Measurements from ENCODE around the gene ZXDC. TPM values are rescaled to one million over a fixed set of nuclear protein-coding genes. Genes with fewer than 3 reads are reported as not detected.

The ZXDC gene
- total RNA-seq, 1 donor from 2014 or later, result 29.5 TPM

GRCh38 chr3:126491221-126492013 lies 15.7 kb upstream of the ZXDC start:
- DNase-seq (ENCODE audit: low read depth), result no peak

DNA sequence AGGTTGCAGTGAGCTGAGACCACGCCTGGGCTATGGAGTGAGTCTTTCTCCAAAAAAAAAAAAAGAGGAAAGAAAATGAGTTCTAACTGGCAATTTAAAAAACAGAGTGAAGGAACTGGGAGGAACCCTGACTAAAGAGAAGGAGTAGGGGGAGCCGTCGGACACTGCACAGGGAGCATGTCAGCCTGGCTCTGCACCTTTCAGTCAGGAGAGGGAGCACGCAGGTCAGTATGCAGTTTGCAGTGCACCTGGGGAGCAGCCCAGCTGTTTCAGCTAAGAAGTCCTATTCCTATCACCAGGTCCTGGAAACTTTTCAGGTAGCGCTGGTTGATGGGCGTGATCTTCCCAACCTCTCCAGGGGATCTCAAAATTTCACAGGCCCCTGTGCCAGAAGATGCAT lies 14.9 kb upstream of the ZXDC start:
- no peak for DNase-seq (ENCODE audit: low read depth)

DNA sequence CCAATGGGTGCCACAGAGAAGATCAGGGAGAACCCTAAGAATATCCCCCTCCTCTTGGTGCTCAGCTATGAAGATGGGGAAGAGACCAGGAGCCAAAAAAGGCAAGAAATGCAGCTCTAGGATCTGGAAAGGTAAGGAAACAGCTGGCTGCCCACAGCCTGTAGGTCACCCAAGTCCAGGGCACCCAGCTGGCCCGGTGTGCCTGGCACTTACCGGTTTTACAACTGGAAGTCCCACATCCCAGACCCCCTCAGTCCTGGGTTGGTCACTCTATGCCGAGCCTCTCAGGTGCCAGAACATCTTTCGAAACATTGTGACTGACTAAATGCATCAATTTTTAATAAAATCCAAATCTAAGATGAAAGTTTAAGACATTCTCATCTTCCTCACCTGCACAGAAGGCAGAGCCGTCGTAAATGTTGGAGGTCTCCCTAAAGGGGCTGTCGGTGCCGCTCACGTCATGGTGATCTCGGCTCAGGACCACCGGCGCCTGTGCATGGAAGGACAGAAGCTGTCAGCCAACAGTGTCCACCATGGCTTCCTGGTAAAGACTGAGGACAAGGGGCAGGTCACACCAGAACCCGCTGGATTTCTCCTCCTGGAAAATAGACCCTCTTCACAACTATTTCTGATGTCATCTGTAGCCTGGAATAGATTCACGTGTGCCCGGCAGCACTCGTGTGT lies 13.3 kb upstream of the ZXDC start:
- DNase-seq (ENCODE audit: low read depth), result no peak

DNA sequence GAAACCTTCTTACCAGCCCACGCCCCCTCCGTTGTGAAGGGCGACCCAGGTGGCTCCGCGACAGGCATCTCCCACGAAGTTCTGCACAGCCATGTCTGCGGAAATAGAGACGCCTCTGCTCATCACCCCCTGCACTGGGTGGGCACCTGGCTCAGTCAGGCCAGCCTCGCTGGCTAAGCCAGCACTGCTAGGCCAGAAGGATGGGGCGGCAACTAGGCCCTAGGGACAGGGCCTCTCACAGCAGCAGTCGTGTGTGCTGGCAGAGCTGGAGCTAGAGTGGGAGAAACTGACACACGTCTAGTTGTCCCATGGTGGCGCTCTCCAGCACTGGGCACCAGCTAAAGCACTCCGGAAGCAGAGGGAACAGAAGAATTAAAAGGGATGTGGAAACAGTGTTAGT lies 12.5 kb upstream of the ZXDC start:
- no peak for DNase-seq (ENCODE audit: low read depth)

- DNase-seq (ENCODE audit: low read depth), result peak; percentile 48
These were observed 11.6 kb upstream of the ZXDC start for GRCh38 chr3:126487151-126487771.

GRCh38 chr3:126486360-126486847 lies 10.7 kb upstream of the ZXDC start:
- DNase-seq (ENCODE audit: low read depth), result no peak

DNA sequence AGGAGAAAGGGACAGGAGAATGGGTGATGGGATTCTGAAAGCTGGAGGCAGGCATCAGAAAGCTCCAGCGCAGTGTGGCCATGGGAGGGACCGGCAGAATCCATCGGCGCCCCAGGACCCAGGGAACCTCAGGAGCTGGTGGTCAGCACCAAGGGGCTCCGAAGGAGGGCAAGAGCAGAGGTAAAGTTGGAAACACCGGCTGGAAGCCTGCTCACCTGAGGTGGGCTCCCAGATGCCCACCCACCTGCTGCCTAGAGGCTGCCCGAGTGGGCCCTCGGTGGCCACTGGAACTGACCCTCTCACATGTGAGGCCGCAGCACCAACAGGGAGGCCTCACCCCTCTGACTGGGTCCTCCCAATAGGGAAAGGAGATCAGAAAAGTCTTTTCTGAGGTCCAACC lies 10.3 kb upstream of the ZXDC start:
- DNase-seq (ENCODE audit: low read depth), result no peak

DNA sequence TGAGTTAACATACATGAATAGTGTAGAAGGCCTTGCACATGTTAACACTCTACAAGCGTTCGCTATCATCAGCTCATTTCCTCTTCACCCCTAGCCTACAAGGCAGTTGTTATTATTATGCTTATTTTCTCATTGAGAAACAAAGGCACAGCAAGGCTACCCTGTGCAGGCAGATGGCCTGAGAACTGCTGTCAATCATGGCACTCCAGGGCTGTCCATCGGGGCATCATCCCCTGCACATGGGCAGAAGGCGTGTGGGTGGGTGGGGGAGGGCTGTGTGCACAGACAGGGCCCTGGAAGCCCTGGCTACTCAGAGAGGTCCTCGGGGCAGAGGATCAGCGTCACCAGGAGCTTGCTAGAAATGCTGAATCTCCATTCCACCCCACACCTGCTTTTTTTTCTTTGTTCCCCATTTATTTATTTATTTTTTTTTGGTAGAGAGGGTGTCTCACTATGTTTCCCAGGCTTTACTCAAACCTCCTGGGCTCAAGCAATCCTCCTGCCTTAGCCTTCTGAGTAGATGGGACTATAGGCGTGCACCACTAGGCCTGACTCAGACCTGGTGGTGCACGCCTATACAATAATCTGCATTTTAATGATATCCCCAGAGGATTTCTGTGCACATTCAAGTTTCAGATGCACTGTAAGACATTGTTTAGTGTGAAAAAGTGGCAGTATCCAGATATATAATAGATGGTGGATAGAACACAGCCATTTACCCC lies 9.6 kb upstream of the ZXDC start:
- no peak for DNase-seq (ENCODE audit: low read depth)

- DNase-seq (ENCODE audit: low read depth), result no peak
These were observed 9.0 kb upstream of the ZXDC start for GRCh38 chr3:126484662-126485061.

- DNase-seq (ENCODE audit: low read depth), result no peak
These were observed 8.5 kb upstream of the ZXDC start for GRCh38 chr3:126484148-126484547.

DNA sequence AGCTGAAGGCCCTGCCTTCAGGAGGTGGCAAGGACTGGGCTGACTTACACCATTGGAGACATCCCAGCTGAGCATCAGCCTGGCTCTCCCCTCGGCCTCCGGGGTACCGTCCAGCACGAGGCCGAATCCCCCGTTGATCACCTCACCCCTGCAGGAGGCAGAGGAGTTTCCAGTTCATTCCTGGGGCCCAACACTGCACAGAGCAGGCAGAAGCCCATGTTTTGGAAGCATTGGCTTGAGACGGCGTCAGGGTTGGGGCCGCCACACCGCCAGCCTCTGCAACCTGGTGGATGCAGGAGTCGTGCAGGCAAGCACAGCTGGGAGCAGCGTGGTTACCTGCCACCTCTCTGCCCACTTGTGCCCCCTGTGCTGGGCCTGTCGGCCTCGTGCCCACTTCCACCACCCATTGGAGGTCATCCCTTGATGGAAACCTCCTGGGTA lies 7.7 kb upstream of the ZXDC start:
- DNase-seq (ENCODE audit: low read depth), result no peak

DNA sequence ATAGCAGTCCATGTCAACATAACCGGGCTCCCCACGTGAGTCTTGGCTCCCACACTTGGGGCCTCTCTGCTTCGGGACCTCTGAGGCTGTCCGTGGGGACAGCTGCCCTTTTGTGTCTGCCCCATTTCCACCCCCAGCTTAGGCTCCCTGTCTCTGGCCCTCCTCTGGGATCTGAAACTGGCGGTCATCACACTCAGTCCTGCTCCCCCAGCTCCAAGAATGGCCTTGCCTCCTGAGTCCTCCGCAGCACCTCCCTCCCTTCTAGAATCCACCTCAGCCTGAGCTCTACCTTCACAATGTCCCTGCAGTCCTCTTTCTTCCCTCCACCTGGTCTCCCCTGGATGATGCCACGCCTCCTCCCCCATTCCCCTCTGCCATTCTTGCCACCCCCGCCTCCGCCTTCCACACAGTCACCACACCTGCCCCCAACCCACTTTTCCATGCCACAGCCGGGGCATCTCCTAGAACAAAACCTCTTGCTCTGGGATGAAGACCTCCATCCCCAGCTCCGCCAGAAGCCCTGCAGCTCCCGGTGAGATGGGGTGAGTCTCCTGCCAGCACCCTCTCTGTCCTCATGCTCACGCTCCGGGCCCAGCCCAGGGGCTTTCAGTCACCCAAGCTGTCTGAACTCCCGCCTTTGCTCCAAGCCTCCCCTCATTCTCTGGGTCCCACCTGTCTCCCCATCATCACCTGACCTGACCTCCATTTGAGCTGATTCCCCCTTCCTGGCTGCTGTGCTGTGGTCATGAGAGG lies 7.0 kb upstream of the ZXDC start:
- DNase-seq (ENCODE audit: low read depth), result no peak

DNA sequence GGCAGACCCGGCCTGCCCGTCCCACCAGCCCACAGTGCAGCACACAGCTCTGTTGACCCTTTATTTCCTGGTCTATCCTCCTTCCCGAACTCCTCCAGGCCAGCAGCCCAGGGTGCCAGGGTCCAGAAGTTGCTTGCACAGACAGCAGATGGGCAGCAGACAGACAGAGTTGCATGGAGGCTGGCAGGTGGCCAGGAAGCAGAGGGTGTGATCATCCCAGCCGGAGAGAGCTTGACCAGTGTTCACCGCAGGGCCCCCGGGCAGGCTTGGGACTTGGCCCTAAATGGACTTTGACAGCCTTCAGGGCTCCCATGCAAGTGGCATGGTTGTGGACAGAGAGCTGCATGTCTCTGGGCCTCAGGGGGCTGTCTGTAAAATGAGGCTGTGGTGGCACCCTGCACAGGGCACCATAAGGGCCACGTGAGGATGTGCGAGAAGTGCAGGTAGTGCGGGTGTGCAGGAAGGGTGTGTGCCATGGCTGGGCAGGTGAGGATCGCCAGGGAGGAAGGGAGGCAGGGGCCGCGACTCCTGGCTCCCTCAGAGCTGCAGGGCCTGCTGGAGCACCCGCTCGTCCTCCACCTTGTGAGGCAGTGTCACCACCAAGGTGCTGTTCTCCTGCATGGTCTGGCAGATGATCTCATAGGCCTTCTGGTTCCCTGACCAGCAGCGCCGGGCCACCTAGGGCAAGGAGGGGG lies 6.3 kb upstream of the ZXDC start:
- DNase-seq (ENCODE audit: low read depth), result peak; percentile 25

DNA sequence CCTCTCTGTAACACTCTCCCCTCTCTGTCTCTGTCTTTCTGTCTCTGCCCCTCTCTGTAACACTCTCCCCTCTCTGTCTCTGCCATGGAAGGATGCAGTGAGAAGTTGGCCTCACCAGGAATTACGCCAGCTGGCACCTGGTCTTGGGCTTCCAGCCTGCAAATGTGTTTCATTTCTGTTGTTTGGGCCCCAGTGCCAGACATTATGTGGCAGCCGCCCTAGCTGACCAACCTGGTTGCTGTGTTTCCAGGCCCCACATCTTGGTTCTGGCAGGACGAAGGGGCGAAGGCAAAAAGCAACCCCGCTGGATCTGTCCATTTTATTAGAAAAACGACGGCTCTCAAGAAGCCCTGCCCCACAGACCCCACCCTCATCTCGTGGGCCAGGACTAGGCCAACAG lies 5.2 kb upstream of the ZXDC start:
- no peak for DNase-seq (ENCODE audit: low read depth)

GRCh38 chr3:126480206-126480605 lies 4.5 kb upstream of the ZXDC start:
- no peak for DNase-seq (ENCODE audit: low read depth)

GRCh38 chr3:126479642-126480041 lies 4.0 kb upstream of the ZXDC start:
- no peak for DNase-seq (ENCODE audit: low read depth)

DNA sequence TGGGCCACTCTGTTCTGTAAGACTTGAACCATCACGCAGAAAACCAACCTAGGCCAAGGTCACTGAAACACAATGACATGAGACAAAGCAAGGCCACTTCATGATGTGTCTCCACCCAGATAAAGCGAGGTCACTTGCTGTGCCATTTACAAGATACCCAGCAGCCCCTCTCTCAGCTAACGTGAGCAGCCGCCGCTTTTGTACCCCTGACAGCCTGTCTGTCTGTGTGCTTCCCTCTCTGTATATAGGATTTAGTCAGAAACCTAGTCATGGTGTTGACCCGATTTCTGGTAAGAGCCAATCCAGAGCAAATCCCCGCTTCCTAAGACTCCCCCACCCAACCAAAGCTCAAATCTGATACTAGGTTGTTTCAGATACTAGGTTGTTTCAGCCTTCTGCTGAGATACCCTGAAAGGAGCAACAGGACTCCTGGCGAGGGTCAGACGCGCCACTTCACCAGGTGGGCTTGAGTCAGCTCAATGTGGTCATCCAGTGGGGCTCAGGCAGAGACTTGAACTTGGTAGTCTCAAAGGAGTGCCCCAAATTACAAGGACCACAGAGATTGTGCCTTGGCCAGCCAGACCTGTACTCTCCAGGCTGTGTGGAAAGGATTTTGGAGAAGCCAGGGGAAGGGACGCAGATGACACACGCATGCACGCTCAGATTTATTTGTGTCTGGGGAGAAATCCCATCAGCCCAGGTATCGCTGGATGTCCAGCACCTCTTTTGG lies 3.1 kb upstream of the ZXDC start:
- DNase-seq (ENCODE audit: low read depth), result no peak

DNA sequence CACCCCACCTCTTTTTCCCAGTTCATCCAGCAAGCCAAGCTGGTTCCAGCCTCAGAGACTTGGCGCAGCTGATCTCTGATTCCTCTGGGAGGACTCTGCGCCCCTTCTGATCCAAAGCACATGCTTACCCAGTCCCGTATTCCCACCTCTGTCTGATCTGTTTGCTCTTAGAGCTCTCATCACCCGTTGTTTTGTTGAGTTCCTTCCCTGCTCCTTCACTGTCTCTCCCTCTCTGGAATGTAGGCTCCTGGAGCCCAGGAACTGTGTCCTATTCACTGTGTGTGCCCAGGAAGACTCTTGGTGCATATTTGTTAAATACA lies 1.3 kb upstream of the ZXDC start:
- no peak for DNase-seq (ENCODE audit: low read depth)

GRCh38 chr3:126476166-126477060 lies 722 bp upstream of the ZXDC start:
- peak; percentile 26 for DNase-seq (ENCODE audit: low read depth)

Measured in renal cortical epithelial cell (primary cell).